ENCODE measurements around the gene KCNJ2. TPM values are rescaled to one million over a fixed set of nuclear protein-coding genes. Genes with fewer than 3 reads are reported as not detected.
A peak's percentile ranks its signal among the peaks of the same experiment; 100 is the strongest.

Gene KCNJ2
- total and polyA plus RNA-seq, 9 donors: 0.97 to 3.8 (median 2.1) TPM

DNA sequence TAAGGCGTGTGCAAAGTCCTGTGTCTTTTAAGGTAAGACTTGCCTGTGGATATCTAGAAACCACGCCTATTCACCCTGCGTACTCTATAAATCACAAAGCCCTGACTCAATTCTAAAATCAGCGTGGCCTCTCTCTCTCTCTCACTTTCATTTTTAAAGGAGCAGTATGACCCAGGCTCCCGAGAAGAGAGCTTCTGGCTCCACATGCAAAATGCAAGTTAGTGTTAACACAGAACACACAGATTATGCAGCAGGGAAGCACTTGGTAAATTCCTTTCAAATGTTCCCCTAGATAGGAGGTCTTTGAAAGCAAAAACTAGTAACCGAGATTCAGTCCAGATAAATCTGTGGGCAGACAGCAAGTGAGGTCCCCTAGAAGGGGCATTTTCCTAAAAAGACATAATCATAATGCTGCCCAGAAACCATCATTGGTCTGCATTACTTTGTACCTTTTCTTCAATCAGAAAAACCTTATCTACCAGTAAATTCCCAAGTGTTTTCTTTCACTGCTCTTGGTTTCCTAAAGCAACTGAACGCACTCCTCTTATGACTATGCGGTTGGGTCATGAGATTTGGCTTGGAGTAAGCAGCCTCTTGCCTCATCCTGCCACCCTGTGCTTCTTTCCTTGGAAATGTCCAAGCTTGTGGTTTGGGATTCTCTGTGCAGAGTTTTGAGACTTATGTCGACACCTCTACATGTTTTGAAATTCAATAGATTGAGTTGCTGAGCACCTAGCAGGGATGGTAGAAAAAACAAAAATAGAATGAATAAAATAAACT lies 31.7 kb upstream of the KCNJ2 start:
- WGBS, 3 donors: 3 to 5% (median 5%) methylated on average over 9 of the region's 9 CpGs
- peak overlapping the region; percentile 28 for H3K4me3 ChIP-seq
- intact Hi-C loops (cut with DNase I): no loop called here
- TF ChIP-seq POLR2A (IDR thresholded peaks at IDR 0.05) (no peak), EP300 (IDR thresholded peaks at IDR 0.05) (peak; percentile 2)
- TF ChIP-seq, protein P1, sequence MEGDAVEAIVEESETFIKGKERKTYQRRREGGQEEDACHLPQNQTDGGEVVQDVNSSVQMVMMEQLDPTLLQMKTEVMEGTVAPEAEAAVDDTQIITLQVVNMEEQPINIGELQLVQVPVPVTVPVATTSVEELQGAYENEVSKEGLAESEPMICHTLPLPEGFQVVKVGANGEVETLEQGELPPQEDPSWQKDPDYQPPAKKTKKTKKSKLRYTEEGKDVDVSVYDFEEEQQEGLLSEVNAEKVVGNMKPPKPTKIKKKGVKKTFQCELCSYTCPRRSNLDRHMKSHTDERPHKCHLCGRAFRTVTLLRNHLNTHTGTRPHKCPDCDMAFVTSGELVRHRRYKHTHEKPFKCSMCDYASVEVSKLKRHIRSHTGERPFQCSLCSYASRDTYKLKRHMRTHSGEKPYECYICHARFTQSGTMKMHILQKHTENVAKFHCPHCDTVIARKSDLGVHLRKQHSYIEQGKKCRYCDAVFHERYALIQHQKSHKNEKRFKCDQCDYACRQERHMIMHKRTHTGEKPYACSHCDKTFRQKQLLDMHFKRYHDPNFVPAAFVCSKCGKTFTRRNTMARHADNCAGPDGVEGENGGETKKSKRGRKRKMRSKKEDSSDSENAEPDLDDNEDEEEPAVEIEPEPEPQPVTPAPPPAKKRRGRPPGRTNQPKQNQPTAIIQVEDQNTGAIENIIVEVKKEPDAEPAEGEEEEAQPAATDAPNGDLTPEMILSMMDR (IDR thresholded peaks at IDR 0.05): no peak
- peak overlapping the region; percentile 70 to 76 for H3K27ac ChIP-seq
- DNase-seq: peak; percentile 36 to 70 (median 43)
- H3K9me3 ChIP-seq: no peaks in the 10 kb centered on the region
- peaks cover 8% of the 10 kb centered on the region for H3K4me1 ChIP-seq (ENCODE audit: insufficient read depth)
- H3K27me3 ChIP-seq: no peaks in the 10 kb centered on the region
- no peaks in the 10 kb centered on the region for H3K36me3 ChIP-seq

DNA sequence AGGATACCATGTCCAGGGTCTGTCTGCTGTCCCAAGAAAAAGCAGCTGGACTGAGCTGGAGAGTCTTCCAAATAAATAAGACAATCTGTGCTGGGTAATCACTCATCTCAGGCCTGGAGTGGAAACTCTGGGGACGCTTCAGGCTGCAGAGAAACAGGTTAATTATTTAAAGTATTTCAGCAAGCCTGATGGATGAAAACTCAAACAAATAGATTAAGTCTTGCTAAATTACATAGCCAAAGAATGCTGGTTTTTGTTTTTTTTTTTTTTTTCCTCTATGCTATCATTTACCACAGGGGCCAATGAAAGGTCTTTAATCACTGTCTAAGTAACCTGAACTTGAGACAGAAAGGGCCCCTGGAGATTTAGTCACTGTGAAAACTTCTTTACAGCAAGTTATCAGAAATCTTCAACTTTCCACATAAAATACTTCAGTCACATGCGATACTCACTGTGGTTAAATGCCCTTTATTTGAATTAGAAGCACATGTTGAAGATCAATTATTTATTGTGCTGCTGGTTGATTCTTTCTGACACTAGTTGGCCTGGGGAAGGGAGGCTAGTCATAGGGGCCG lies 31.0 kb upstream of the KCNJ2 start:
- Histone ChIP-seq H3K4me3 (no peak overlapping the region), H3K27me3 (no peaks in the 10 kb centered on the region), H3K4me1 (ENCODE audit: insufficient read depth) (peaks cover 8% of the 10 kb centered on the region), H3K27ac (peak overlapping the region in 1 of 2 donors; percentile 76), H3K36me3 (no peaks in the 10 kb centered on the region), H3K9me3 (no peaks in the 10 kb centered on the region)
- no peak for TF ChIP-seq EP300 (IDR thresholded peaks at IDR 0.05)
- TF ChIP-seq POLR2A (IDR thresholded peaks at IDR 0.05): no peak
- TF ChIP-seq, protein P1 (IDR thresholded peaks at IDR 0.05): no peak
- no peak for DNase-seq
- 51 to 57% (median 52%) methylated on average over 3 of the region's 3 CpGs for WGBS, 3 donors
- intact Hi-C loops (cut with DNase I): no loop called here

- no peak overlapping the region for H3K4me3 ChIP-seq
- no peaks in the 10 kb centered on the region for H3K36me3 ChIP-seq
- intact Hi-C loops (cut with DNase I): no loop called here
- H3K27ac ChIP-seq: peak overlapping the region in 1 of 2 donors; percentile 76
- H3K4me1 ChIP-seq (ENCODE audit: insufficient read depth): peaks cover 8% of the 10 kb centered on the region
- H3K27me3 ChIP-seq: no peaks in the 10 kb centered on the region
- WGBS, 3 donors: 30 to 41% (median 34%) methylated on average over 3 of the region's 3 CpGs
- no peak for DNase-seq
- TF ChIP-seq POLR2A (IDR thresholded peaks at IDR 0.05) (no peak), EP300 (IDR thresholded peaks at IDR 0.05) (no peak)
- TF ChIP-seq, protein P1 (IDR thresholded peaks at IDR 0.05): no peak
- no peaks in the 10 kb centered on the region for H3K9me3 ChIP-seq
Observed at GRCh38 chr17:70139449-70139993, 29.8 kb upstream of the KCNJ2 start.

DNA sequence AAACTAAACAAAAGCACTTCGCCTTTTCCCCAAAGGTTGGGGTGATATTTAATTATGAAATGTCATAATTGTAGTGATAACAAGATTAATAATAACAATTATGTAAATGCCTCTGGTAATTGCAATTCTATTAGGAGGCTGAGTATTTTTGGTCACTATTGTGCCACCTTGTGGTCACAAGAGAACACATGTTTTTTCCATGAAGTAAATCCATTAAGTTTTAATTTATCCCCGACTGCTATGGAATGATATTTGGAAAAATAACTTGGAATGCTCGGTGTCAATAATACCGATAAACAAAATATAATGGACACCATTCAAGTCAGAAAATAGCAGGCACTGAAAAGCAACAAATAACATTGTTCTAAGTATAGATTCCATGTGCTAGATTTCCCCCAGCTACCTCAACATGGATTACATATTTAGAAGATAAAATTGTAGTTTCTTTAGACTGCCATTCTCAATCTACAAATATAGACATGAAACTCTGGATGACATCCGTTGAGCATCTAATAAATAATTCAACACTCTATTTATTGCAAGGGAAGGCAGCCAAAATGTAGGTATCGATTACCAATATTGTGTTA lies 25.0 kb upstream of the KCNJ2 start:
- intact Hi-C loops (cut with DNase I): loop anchor here (5.0 to 10.0 kb wide), 4 partner anchors 87 to 577 kb away; no protein-coding TSS in a partner anchor
- DNase-seq: no peak
- Histone ChIP-seq H3K4me1 (ENCODE audit: insufficient read depth) (no peaks in the 10 kb centered on the region), H3K27me3 (no peaks in the 10 kb centered on the region), H3K36me3 (no peaks in the 10 kb centered on the region), H3K9me3 (no peaks in the 10 kb centered on the region), H3K27ac (no peak overlapping the region), H3K4me3 (no peak overlapping the region)
- TF ChIP-seq, protein P1 (IDR thresholded peaks at IDR 0.05): peak; percentile 65 to 83 (median 69)
- TF ChIP-seq EP300 (IDR thresholded peaks at IDR 0.05) (no peak), POLR2A (IDR thresholded peaks at IDR 0.05) (no peak)
- 17 to 20% (median 18%) methylated on average over 6 of the region's 6 CpGs for WGBS, 3 donors
